ENCODE results near the gene DNAJB11.

The DNAJB11 gene

DNA sequence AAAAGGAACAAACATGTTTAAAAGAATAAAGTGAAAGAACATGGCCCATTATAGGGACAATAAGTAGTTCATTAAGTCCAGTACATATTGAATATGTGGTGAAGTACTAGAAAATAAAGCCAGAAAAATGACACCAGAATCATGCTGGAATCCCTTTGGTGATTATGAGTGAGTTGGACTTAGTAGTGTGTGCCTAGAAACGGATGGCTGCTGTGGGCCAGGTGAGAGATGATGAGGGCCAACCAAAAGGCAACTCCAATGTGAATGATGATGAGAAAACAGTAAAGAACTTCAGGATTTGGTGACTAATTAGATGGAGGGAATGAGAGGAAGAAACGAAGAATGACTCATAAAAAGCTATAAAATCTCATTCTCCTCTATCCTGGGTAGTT lies 29.7 kb upstream of the DNAJB11 start:
- DNase-seq (ENCODE audit: low read depth in 1 of 2, low spot score in 1 of 2), result no peak

DNA sequence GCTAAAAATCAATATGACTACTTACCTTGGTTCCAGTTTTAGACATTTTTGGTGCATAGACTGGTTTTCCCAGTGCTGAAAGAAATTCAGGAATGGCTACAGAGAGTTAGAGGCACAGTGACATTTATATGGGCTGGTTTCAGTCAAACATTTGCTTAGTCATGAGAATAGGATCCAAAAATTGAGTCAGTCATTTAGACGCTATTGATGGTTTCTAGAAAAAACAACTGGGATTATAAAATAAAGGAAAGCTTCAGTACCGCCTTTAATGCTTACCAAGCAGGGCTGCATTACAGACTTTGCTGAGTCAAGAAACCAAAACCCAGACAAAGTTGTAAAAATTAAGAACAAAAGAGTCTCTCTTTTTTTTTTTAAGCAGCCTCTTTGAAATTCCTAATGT lies 26.2 kb upstream of the DNAJB11 start, which contains the start of gene CRYGS:
Gene CRYGS, minus strand, starts transcription at position 100 of the 400 bp plus-strand sequence. Its CDS starts 54 bp downstream, at position 46.
- no peak within 1 kb of the TSS for H3K4me3 ChIP-seq (replicated peaks; ENCODE audit: insufficient read depth, low read length)
- no peaks in the 10 kb centered on the region for H3K27me3 ChIP-seq (ENCODE audit: insufficient read depth, poor library complexity, severe bottlenecking)
- DNase-seq (ENCODE audit: low read depth in 1 of 2, low spot score in 1 of 2), result no peak
- H3K27ac ChIP-seq (replicated peaks), result no peak within 1 kb of the TSS
- TF ChIP-seq, protein P1, sequence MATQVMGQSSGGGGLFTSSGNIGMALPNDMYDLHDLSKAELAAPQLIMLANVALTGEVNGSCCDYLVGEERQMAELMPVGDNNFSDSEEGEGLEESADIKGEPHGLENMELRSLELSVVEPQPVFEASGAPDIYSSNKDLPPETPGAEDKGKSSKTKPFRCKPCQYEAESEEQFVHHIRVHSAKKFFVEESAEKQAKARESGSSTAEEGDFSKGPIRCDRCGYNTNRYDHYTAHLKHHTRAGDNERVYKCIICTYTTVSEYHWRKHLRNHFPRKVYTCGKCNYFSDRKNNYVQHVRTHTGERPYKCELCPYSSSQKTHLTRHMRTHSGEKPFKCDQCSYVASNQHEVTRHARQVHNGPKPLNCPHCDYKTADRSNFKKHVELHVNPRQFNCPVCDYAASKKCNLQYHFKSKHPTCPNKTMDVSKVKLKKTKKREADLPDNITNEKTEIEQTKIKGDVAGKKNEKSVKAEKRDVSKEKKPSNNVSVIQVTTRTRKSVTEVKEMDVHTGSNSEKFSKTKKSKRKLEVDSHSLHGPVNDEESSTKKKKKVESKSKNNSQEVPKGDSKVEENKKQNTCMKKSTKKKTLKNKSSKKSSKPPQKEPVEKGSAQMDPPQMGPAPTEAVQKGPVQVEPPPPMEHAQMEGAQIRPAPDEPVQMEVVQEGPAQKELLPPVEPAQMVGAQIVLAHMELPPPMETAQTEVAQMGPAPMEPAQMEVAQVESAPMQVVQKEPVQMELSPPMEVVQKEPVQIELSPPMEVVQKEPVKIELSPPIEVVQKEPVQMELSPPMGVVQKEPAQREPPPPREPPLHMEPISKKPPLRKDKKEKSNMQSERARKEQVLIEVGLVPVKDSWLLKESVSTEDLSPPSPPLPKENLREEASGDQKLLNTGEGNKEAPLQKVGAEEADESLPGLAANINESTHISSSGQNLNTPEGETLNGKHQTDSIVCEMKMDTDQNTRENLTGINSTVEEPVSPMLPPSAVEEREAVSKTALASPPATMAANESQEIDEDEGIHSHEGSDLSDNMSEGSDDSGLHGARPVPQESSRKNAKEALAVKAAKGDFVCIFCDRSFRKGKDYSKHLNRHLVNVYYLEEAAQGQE (IDR thresholded peaks at IDR 0.05; ENCODE audit: insufficient replicate concordance, low read depth), result no peak
- TF ChIP-seq SPI1 (IDR thresholded peaks at IDR 0.05; ENCODE audit: borderline replicate concordance, low read depth) (no peak), GABPA (IDR thresholded peaks at IDR 0.05; ENCODE audit: low read depth) (no peak), POLR2AphosphoS5 (IDR thresholded peaks at IDR 0.05; ENCODE audit: low read depth) (no peak)
- TF ChIP-seq, protein P2, sequence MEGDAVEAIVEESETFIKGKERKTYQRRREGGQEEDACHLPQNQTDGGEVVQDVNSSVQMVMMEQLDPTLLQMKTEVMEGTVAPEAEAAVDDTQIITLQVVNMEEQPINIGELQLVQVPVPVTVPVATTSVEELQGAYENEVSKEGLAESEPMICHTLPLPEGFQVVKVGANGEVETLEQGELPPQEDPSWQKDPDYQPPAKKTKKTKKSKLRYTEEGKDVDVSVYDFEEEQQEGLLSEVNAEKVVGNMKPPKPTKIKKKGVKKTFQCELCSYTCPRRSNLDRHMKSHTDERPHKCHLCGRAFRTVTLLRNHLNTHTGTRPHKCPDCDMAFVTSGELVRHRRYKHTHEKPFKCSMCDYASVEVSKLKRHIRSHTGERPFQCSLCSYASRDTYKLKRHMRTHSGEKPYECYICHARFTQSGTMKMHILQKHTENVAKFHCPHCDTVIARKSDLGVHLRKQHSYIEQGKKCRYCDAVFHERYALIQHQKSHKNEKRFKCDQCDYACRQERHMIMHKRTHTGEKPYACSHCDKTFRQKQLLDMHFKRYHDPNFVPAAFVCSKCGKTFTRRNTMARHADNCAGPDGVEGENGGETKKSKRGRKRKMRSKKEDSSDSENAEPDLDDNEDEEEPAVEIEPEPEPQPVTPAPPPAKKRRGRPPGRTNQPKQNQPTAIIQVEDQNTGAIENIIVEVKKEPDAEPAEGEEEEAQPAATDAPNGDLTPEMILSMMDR (IDR thresholded peaks at IDR 0.05; ENCODE audit: insufficient read depth, low read length), result no peak

More for the DNA sequence above, 29.7 kb upstream of the DNAJB11 start:
- TF ChIP-seq, protein P2 (IDR thresholded peaks at IDR 0.05; ENCODE audit: insufficient read depth, low read length), result no peak
- TF ChIP-seq SPI1 (IDR thresholded peaks at IDR 0.05; ENCODE audit: borderline replicate concordance, low read depth) (no peak), GABPA (IDR thresholded peaks at IDR 0.05; ENCODE audit: low read depth) (no peak), POLR2AphosphoS5 (IDR thresholded peaks at IDR 0.05; ENCODE audit: low read depth) (no peak)
- TF ChIP-seq, protein P1 (IDR thresholded peaks at IDR 0.05; ENCODE audit: insufficient replicate concordance, low read depth), result no peak
- no peaks in the 10 kb centered on the region for H3K27me3 ChIP-seq (ENCODE audit: insufficient read depth, poor library complexity, severe bottlenecking)
- H3K4me3 ChIP-seq (replicated peaks; ENCODE audit: insufficient read depth, low read length), result no peak overlapping the region
- no peak overlapping the region for H3K27ac ChIP-seq (replicated peaks)

DNA sequence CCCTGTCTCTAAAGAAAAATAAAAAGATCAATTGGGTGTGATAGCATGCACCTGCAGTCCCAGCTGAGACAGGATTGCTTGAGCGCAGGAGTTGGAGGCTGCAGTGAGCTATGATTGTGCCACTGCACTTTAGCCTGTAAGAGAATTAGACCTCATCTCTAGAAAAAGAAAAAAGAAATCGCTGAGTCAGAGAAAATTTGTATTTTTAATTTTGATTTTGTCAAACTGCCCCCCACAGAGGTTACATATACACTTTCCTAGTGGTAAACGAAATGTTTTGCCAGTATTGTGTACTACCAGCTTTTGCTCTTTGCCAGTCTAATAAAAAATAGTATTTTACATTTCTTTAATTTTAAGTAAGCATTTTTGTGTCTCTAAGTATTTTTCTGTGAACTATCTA lies 21.0 kb upstream of the DNAJB11 start:
- DNase-seq (ENCODE audit: low read depth in 1 of 2, low spot score in 1 of 2), result no peak
- Histone ChIP-seq H3K27me3 (ENCODE audit: insufficient read depth, poor library complexity, severe bottlenecking) (no peaks in the 10 kb centered on the region), H3K4me3 (replicated peaks; ENCODE audit: insufficient read depth, low read length) (no peak overlapping the region), H3K27ac (replicated peaks) (no peak overlapping the region)
- TF ChIP-seq, protein P2 (IDR thresholded peaks at IDR 0.05; ENCODE audit: insufficient read depth, low read length), result no peak
- TF ChIP-seq, protein P1 (IDR thresholded peaks at IDR 0.05; ENCODE audit: insufficient replicate concordance, low read depth), result no peak
- TF ChIP-seq GABPA (IDR thresholded peaks at IDR 0.05; ENCODE audit: low read depth), result no peak
- no peak for TF ChIP-seq POLR2AphosphoS5 (IDR thresholded peaks at IDR 0.05; ENCODE audit: low read depth)
- no peak for TF ChIP-seq SPI1 (IDR thresholded peaks at IDR 0.05; ENCODE audit: borderline replicate concordance, low read depth)

All from HL-60 (cell line).